KBM-7 (cell line): ENCODE measurements around the gene ALDH16A1.

Source experiments
- DNase-seq: peaks from one replicate; pipeline ENCODE4 v3.0.0-alpha.2; 2015
- in situ Hi-C: fragments of 300-500 bp; cut with MboI; formaldehyde crosslinking; loops from 2 replicates; pipeline ENCODE4 v1.14.3; 2020; ENCODE audit warnings: low sequenced_read_pairs, low pct_unique_long_range_greater_than_20kb, mixed read lengths

The ALDH16A1 gene

GRCh38 chr19:49453013-49453756, at the start of gene ALDH16A1:
Gene ALDH16A1, plus strand, starts transcription at chr19:49453225. Its CDS starts 107 bp downstream, at chr19:49453332.
- DNase-seq = peak; percentile 97
- in situ Hi-C loops = no loop called here

- in situ Hi-C loops = no loop called here
- DNase-seq = peak; percentile 14
These were observed 49.4 kb upstream of the ALDH16A1 start for GRCh38 chr19:49403404-49404187.

GRCh38 chr19:49407079-49407478, 45.9 kb upstream of the ALDH16A1 start:
- DNase-seq = no peak
- in situ Hi-C loops = no loop called here

GRCh38 chr19:49407482-49408015, 45.5 kb upstream of the ALDH16A1 start:
- DNase-seq = no peak
- in situ Hi-C loops = no loop called here

GRCh38 chr19:49408816-49409440, 44.1 kb upstream of the ALDH16A1 start:
- peak; percentile 57 for DNase-seq
- in situ Hi-C loops = no loop called here

GRCh38 chr19:49409441-49410029, 43.5 kb upstream of the ALDH16A1 start:
- in situ Hi-C loops = no loop called here
- peak; percentile 65 for DNase-seq

GRCh38 chr19:49411681-49412326, 41.2 kb upstream of the ALDH16A1 start:
- in situ Hi-C loops = no loop called here
- DNase-seq = no peak

- no peak for DNase-seq
- in situ Hi-C loops = no loop called here
These were observed 39.7 kb upstream of the ALDH16A1 start for GRCh38 chr19:49413348-49413747.

GRCh38 chr19:49414256-49414655, 38.8 kb upstream of the ALDH16A1 start:
- in situ Hi-C loops = no loop called here
- DNase-seq = no peak

GRCh38 chr19:49415102-49415809, 37.8 kb upstream of the ALDH16A1 start:
- in situ Hi-C loops = no loop called here
- peak; percentile 39 for DNase-seq

GRCh38 chr19:49415810-49416200, 37.2 kb upstream of the ALDH16A1 start:
- DNase-seq = no peak
- in situ Hi-C loops = no loop called here

GRCh38 chr19:49417088-49417487, 35.9 kb upstream of the ALDH16A1 start:
- no peak for DNase-seq
- in situ Hi-C loops = no loop called here

GRCh38 chr19:49418511-49418910, 34.5 kb upstream of the ALDH16A1 start:
- no peak for DNase-seq
- in situ Hi-C loops = no loop called here

GRCh38 chr19:49419173-49419572, 33.9 kb upstream of the ALDH16A1 start:
- no peak for DNase-seq
- in situ Hi-C loops = no loop called here

GRCh38 chr19:49420227-49420626, 32.8 kb upstream of the ALDH16A1 start:
- no peak for DNase-seq
- in situ Hi-C loops = no loop called here

- peak; percentile 77 for DNase-seq
- in situ Hi-C loops = no loop called here
These were observed 31.8 kb upstream of the ALDH16A1 start for GRCh38 chr19:49421039-49421877.

- DNase-seq = no peak
- in situ Hi-C loops = no loop called here
These were observed 31.2 kb upstream of the ALDH16A1 start for GRCh38 chr19:49421878-49422202.
